Naive thymus-derived CD4-positive, alpha-beta T cell (primary cell): Measurements from ENCODE around the gene OPN3. TPM values are rescaled to one million over a fixed set of nuclear protein-coding genes. Genes with fewer than 3 reads are reported as not detected.
A peak's percentile ranks its signal among the peaks of the same experiment; 100 is the strongest.

ENCODE experiments used
- ATAC-seq: fragments of 150-1000 bp; cut with Tn5 transposase; 2 replicates; pipeline ENCODE4 v1.10.0; 2021; ENCODE audit warnings: mild to moderate bottlenecking, moderate library complexity
- CTCF ChIA-PET: fragments of 350-600 bp; sonication (Branson Sonifier 250); formaldehyde crosslinking; loops from one replicate; lab custom pipeline; 2021; ENCODE audit warnings: antibody characterized with exemption; lab: Charles Lee
- POLR2A ChIA-PET: fragments of 350-600 bp; sonication (Branson Sonifier 250); formaldehyde crosslinking; loops from one replicate; lab custom pipeline; 2021; ENCODE audit warnings: antibody characterized with exemption, inconsistent platforms; lab: Charles Lee
- DNase-seq, 9 donors: peaks; one replicate each; pipeline versions ENCODE4 v3.0.0 to v3.0.0-alpha.2; 2020 to 2022; ENCODE audit warnings: mixed read lengths in 1 of 9
- H3K27ac ChIP-seq: one replicate; pipeline ENCODE4 v1.7.0; 2013; ENCODE audit warnings: mild to moderate bottlenecking, low read depth, low read length, moderate library complexity
- H3K27me3 ChIP-seq, 2 donors: one replicate each; pipeline ENCODE4 v1.7.0; 2013; ENCODE audit warnings: low read length in 2 of 2, mild to moderate bottlenecking in 2 of 2, moderate library complexity in 2 of 2; ENCODE audit not compliant: control insufficient read depth in 2 of 2, insufficient read depth in 2 of 2
- H3K36me3 ChIP-seq, 3 experiments: 1 replicate in 2 of 3; 2 replicates in 1 of 3; pipeline ENCODE4 v1.7.0; 2013; ENCODE audit warnings: low read length in 3 of 3, mild to moderate bottlenecking in 3 of 3, moderate library complexity in 1 of 3; ENCODE audit not compliant: insufficient read depth in 3 of 3, control insufficient read depth in 2 of 3
- H3K4me1 ChIP-seq, 2 donors: one replicate each; pipeline ENCODE4 v1.7.0; 2013; ENCODE audit warnings: low read length in 2 of 2, mild to moderate bottlenecking in 2 of 2, moderate library complexity in 1 of 2; ENCODE audit not compliant: control insufficient read depth in 2 of 2, insufficient read depth in 2 of 2
- H3K4me3 ChIP-seq: 2 replicates; pipeline ENCODE4 v1.7.0; 2013; ENCODE audit warnings: mild to moderate bottlenecking, low read length
- H3K9me3 ChIP-seq, 3 experiments: 1 replicate in 2 of 3; 2 replicates in 1 of 3; pipeline ENCODE4 v1.7.0; 2013; ENCODE audit warnings: low read length in 3 of 3; ENCODE audit not compliant: control insufficient read depth in 2 of 3
- H3K27ac Mint-ChIP-seq, 9 donors: one replicate each; pipeline ENCODE4 v1.8.0; 2020 to 2022; ENCODE audit warnings: mixed read lengths in 9 of 9, mild to moderate bottlenecking in 8 of 9, moderate library complexity in 5 of 9, inconsistent platforms in 2 of 9
- H3K27me3 Mint-ChIP-seq, 5 donors: one replicate each; pipeline ENCODE4 v1.8.0; 2021 to 2022; ENCODE audit warnings: mixed read lengths in 5 of 5, mild to moderate bottlenecking in 1 of 5
- H3K36me3 Mint-ChIP-seq, 5 donors: one replicate each; pipeline ENCODE4 v1.8.0; 2020 to 2022; ENCODE audit warnings: mixed read lengths in 5 of 5, mild to moderate bottlenecking in 3 of 5, inconsistent platforms in 1 of 5
- H3K4me1 Mint-ChIP-seq, 7 donors: one replicate each; pipeline ENCODE4 v1.8.0; 2020 to 2022; ENCODE audit warnings: mixed read lengths in 7 of 7, mild to moderate bottlenecking in 3 of 7, inconsistent platforms in 1 of 7
- H3K4me3 Mint-ChIP-seq, 10 donors: one replicate each; pipeline ENCODE4 v1.8.0; 2020 to 2022; ENCODE audit warnings: mild to moderate bottlenecking in 10 of 10, mixed read lengths in 10 of 10, moderate library complexity in 6 of 10, inconsistent platforms in 2 of 10
- H3K9me3 Mint-ChIP-seq, 11 donors: one replicate each; pipeline ENCODE4 v1.8.0; 2020 to 2022; ENCODE audit warnings: mixed read lengths in 11 of 11, mild to moderate bottlenecking in 4 of 11, inconsistent platforms in 1 of 11, moderate library complexity in 1 of 11
- intact Hi-C, 2 donors: fragments of 100-400 bp; cut with micrococcal nuclease; formaldehyde crosslinking; loops; one replicate each; pipeline ENCODE4 v1.15.1; 2023
- polyA plus RNA-seq, 2 donors: library from polyadenylated mRNA; unstranded; fragments of 300-500 nt; fragmentation: Illumina TruSeq; gene quantifications; one replicate each; pipeline ENCODE4 v1.2.3, GENCODE V29; 2021
- total RNA-seq, 6 experiments: library from RNA in 5 of 6; stranded (reverse) in 5 of 6; gene quantifications; 1 replicate in 5 of 6; 2 replicates in 1 of 6; pipeline ENCODE4 v1.2.3 and lab custom pipeline; 2021 to 2026

The OPN3 gene
- total and polyA plus RNA-seq, 7 experiments from 2014 or later, result 3.6 to 32.7 (median 10.9) TPM

GRCh38 chr1:241648159-241648558 lies 8.0 kb upstream of the OPN3 start:
- Mint-ChIP-seq H3K27ac (no peak overlapping the region), H3K36me3 (peaks cover 0 to 4% (median 0%) of the 10 kb centered on the region in 5 donors), H3K4me1 (peaks cover 0 to 4% (median 0%) of the 10 kb centered on the region in 7 donors), H3K4me3 (no peak overlapping the region), H3K27me3 (peaks cover 0 to 5% (median 0%) of the 10 kb centered on the region in 5 donors), H3K9me3 (peaks cover 0 to 6% (median 0%) of the 10 kb centered on the region in 11 donors)
- no peak for DNase-seq
- no peak overlapping the region for H3K27ac ChIP-seq
- no peaks in the 10 kb centered on the region for H3K4me1 ChIP-seq
- ChIA-PET CTCF (no interaction called here), POLR2A (interaction anchor here (1.0 kb wide), 1 partner anchor 33 kb away, joined by 6 read pairs; no protein-coding TSS in a partner anchor)
- ATAC-seq, result no peak
- H3K4me3 ChIP-seq, result no peak overlapping the region
- H3K36me3 ChIP-seq, result no peaks in the 10 kb centered on the region
- no peaks in the 10 kb centered on the region for H3K27me3 ChIP-seq
- intact Hi-C loops, result loop anchor here in 1 of 2 donors (10.0 kb wide), 1 partner anchor 1607 kb away; the partner anchor contains the start of genes CEP170 and SDCCAG8
- no peaks in the 10 kb centered on the region for H3K9me3 ChIP-seq

GRCh38 chr1:241647658-241648057 lies 7.5 kb upstream of the OPN3 start:
- Histone ChIP-seq H3K4me1 (no peaks in the 10 kb centered on the region), H3K36me3 (no peaks in the 10 kb centered on the region), H3K4me3 (no peak overlapping the region), H3K9me3 (no peaks in the 10 kb centered on the region), H3K27ac (no peak overlapping the region), H3K27me3 (no peaks in the 10 kb centered on the region)
- ATAC-seq, result no peak
- Mint-ChIP-seq H3K27me3 (peaks cover 0 to 3% (median 0%) of the 10 kb centered on the region in 5 donors), H3K4me3 (no peak overlapping the region), H3K4me1 (peaks cover 0 to 4% (median 0%) of the 10 kb centered on the region in 7 donors), H3K9me3 (peaks cover 0 to 7% (median 0%) of the 10 kb centered on the region in 11 donors), H3K27ac (no peak overlapping the region), H3K36me3 (peaks cover 0 to 4% (median 0%) of the 10 kb centered on the region in 5 donors)
- CTCF ChIA-PET, result no interaction called here
- POLR2A ChIA-PET, result interaction anchor here (0.6 to 1.0 kb wide), 2 partner anchors 33 to 1928 kb away, joined by 3 to 6 read pairs; no protein-coding TSS in a partner anchor
- no peak for DNase-seq
- intact Hi-C loops, result loop anchor here in 1 of 2 donors (10.0 kb wide), 1 partner anchor 1607 kb away; the partner anchor contains the start of genes CEP170 and SDCCAG8

DNA sequence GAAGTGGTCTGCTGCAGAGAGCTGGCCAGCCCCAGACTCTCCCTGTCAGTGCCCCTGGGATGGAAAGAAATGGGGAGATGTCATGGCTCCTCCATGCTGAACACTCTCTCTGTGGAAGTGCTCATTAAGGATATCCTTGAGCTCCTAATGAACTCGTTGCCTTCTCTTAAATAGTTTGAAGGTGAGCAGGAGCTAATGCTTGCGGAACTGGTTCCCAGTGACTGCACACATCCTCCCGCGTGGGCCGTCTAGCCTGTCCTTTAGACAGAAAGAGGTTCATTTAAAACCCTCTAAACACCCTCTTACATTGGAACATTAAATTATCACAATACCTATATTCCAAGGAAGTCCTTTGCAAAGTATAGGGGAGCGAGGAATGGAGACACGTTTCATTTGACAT lies 6.0 kb upstream of the OPN3 start:
- no peak overlapping the region for H3K4me3 ChIP-seq
- ATAC-seq (no peak), DNase-seq (no peak)
- Mint-ChIP-seq H3K36me3 (peaks cover 0 to 6% (median 0%) of the 10 kb centered on the region in 5 donors), H3K27me3 (peaks cover 0 to under 1% (median 0%) of the 10 kb centered on the region in 5 donors), H3K9me3 (peaks cover 0 to 7% (median 4%) of the 10 kb centered on the region in 11 donors), H3K27ac (no peak overlapping the region), H3K4me3 (no peak overlapping the region), H3K4me1 (peaks cover 0 to 4% (median 0%) of the 10 kb centered on the region in 7 donors)
- no peaks in the 10 kb centered on the region for H3K27me3 ChIP-seq
- H3K9me3 ChIP-seq, result no peaks in the 10 kb centered on the region
- POLR2A ChIA-PET, result no interaction called here
- CTCF ChIA-PET, result no interaction called here
- intact Hi-C loops, result loop anchor here in 1 of 2 donors (10.0 kb wide), 1 partner anchor 1609 kb away; the partner anchor contains the start of genes CEP170 and SDCCAG8
- H3K27ac ChIP-seq, result no peak overlapping the region
- H3K36me3 ChIP-seq, result no peaks in the 10 kb centered on the region
- no peaks in the 10 kb centered on the region for H3K4me1 ChIP-seq

DNA sequence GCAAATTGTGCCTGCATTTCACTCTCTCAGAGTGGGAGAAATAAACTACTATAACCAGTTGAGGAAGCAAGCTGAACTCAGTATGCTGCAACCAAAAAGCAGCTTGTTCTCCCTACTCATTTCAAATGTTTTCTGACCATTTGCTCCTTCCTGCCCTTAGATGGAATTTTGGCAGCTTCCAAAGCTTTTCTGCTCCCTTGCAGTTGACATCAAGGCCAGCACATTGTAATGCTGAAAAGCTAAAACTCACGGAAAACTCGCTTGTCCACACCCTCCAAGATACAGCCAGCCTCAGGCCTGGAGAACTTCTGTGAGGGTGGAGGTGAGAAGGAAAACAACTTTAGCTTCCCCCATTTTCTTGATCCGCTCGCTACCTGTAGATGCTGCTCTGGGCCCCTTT lies 5.0 kb upstream of the OPN3 start:
- H3K4me3 Mint-ChIP-seq, result no peak overlapping the region

GRCh38 chr1:241644259-241644658 lies 4.1 kb upstream of the OPN3 start:
- no peaks in the 10 kb centered on the region for H3K27me3 Mint-ChIP-seq
- H3K4me1 ChIP-seq, result peaks cover 0 to under 1% of the 10 kb centered on the region in 2 donors
- ChIA-PET CTCF (no interaction called here), POLR2A (interaction anchor here (1.3 kb wide), 1 partner anchor 14 kb away, joined by 4 read pairs; no protein-coding TSS in a partner anchor)
- H3K36me3 ChIP-seq, result peaks cover 0 to 3% (median 0%) of the 10 kb centered on the region in 3 experiments
- no peaks in the 10 kb centered on the region for H3K27me3 ChIP-seq
- H3K36me3 Mint-ChIP-seq, result peaks cover 0 to 8% (median 0%) of the 10 kb centered on the region in 5 donors
- ATAC-seq, result no peak
- H3K27ac ChIP-seq, result no peak overlapping the region
- intact Hi-C loops, result loop anchor here in 1 of 2 donors (10.0 kb wide), 1 partner anchor 1611 kb away; the partner anchor contains the start of genes CEP170 and SDCCAG8
- no peak for DNase-seq
- H3K4me1 Mint-ChIP-seq, result peaks cover 0 to 14% (median 8%) of the 10 kb centered on the region in 7 donors
- no peaks in the 10 kb centered on the region for H3K9me3 ChIP-seq
- H3K4me3 Mint-ChIP-seq, result no peak overlapping the region
- H3K27ac Mint-ChIP-seq, result no peak overlapping the region
- peaks cover 0 to 6% (median 2%) of the 10 kb centered on the region in 11 donors for H3K9me3 Mint-ChIP-seq
- no peak overlapping the region for H3K4me3 ChIP-seq

More for the DNA sequence above, 5.0 kb upstream of the OPN3 start:
- Histone ChIP-seq H3K27me3 (no peaks in the 10 kb centered on the region), H3K4me1 (no peaks in the 10 kb centered on the region), H3K36me3 (no peaks in the 10 kb centered on the region), H3K27ac (no peak overlapping the region), H3K4me3 (no peak overlapping the region), H3K9me3 (no peaks in the 10 kb centered on the region)
- Mint-ChIP-seq H3K27me3 (no peaks in the 10 kb centered on the region), H3K27ac (no peak overlapping the region), H3K4me1 (peaks cover 0 to 11% (median 6%) of the 10 kb centered on the region in 7 donors), H3K36me3 (peaks cover 0 to 8% (median 0%) of the 10 kb centered on the region in 5 donors), H3K9me3 (peaks cover 0 to 7% (median 4%) of the 10 kb centered on the region in 11 donors)
- ATAC-seq (no peak), DNase-seq (no peak)
- POLR2A ChIA-PET, result no interaction called here
- CTCF ChIA-PET, result no interaction called here
- intact Hi-C loops, result loop anchor here in 1 of 2 donors (10.0 kb wide), 1 partner anchor 1610 kb away; the partner anchor contains the start of genes CEP170 and SDCCAG8

DNA sequence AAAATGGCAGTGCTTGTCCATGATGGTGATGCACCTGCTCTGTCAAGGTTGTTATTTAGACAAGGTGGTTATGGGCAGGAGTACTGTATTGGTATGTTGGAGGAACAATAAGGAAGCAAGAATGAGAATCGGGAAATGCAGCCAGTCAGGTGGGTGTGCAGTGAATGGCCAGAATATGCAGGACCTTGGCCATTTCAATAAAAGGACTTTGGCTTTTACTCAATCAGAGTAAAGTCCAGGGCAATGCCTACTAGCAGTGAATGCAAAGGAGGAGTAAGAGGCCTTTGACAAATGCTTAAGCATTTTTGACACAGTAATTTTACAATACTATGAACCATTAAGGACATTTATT lies 2.4 kb upstream of the OPN3 start:
- Mint-ChIP-seq H3K9me3 (peaks cover 0 to 6% (median 2%) of the 10 kb centered on the region in 11 donors), H3K27ac (peak overlapping the region in 3 of 9 donors; percentile 1 to 24 (median 4)), H3K36me3 (peaks cover 0 to 10% (median 0%) of the 10 kb centered on the region in 5 donors), H3K27me3 (no peaks in the 10 kb centered on the region), H3K4me1 (peaks cover 13 to 27% (median 24%) of the 10 kb centered on the region in 7 donors), H3K4me3 (no peak overlapping the region)
- H3K4me1 ChIP-seq, result peaks cover 0 to 18% of the 10 kb centered on the region in 2 donors
- ChIA-PET POLR2A (no interaction called here), CTCF (no interaction called here)
- peaks cover 0 to 3% (median 0%) of the 10 kb centered on the region in 3 experiments for H3K36me3 ChIP-seq
- DNase-seq, result no peak
- H3K9me3 ChIP-seq, result no peaks in the 10 kb centered on the region
- no peak for ATAC-seq
- no peak overlapping the region for H3K27ac ChIP-seq
- intact Hi-C loops, result loop anchor here in 1 of 2 donors (10.0 kb wide), 1 partner anchor 1612 kb away; the partner anchor contains the start of genes CEP170 and SDCCAG8
- no peaks in the 10 kb centered on the region for H3K27me3 ChIP-seq
- no peak overlapping the region for H3K4me3 ChIP-seq
